G401 (cell line): ENCODE data around the gene NUP153. TPM values are rescaled to one million over a fixed set of nuclear protein-coding genes. Genes with fewer than 3 reads are reported as not detected.
A peak's percentile ranks its signal among the peaks of the same experiment; 100 is the strongest.
"Not testable (repeated sequence)": the region's sequence is repeated elsewhere in the genome, so short reads cannot be mapped to it uniquely, and the experiment has no call there.

Experiments used
- DNase-seq: peaks from one replicate; pipeline ENCODE4 v3.0.0-alpha.2; 2015; ENCODE audit warnings: low spot score
- in situ Hi-C: cut with HindIII; loops from 2 replicates; pipeline ENCODE4 v1.10.0; 2016; ENCODE audit warnings: low sequenced_read_pairs, mixed read lengths
- total RNA-seq: library from RNA; depleted of rRNA; stranded (reverse); fragments of >200 nt; shearing (Covaris generic); gene quantifications from 2 replicates; pipeline ENCODE4 v1.2.3, GENCODE V29; 2014; rRNA removed

Gene NUP153
- total RNA-seq, 1 experiment from 2014 or later: 42.6 TPM

- in situ Hi-C loops: no loop called here
These were observed 122.4 kb downstream of the NUP153 start for GRCh38 chr6:17584241-17584803.

GRCh38 chr6:17583811-17584210 is 122.9 kb downstream of the NUP153 start:
- in situ Hi-C loops: no loop called here
- DNase-seq: no peak

More at GRCh38 chr6:17584241-17584803, 122.4 kb downstream of the NUP153 start:
- peak; percentile 92 for DNase-seq

DNA sequence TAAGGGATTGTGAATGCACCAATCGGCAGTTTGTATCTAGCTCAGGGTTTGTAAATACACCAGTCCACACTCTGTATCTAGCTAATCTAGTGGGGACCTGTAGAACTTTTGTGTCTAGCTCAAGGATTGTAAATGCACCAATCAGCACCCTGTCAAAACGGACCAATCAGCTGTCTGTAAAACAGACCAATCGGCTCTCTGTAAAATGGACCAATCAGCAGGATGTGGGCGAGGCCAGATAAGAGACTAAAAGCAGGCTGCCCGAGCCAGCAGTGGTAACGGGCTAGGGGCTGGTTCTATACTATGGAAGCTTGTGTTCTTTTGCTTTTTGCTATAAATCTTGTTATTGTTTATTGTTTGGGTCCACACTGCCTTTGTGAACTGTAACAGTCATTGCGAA is 125.4 kb downstream of the NUP153 start:
- in situ Hi-C loops: not testable (repeated sequence)
- DNase-seq: peak; percentile 27

DNA sequence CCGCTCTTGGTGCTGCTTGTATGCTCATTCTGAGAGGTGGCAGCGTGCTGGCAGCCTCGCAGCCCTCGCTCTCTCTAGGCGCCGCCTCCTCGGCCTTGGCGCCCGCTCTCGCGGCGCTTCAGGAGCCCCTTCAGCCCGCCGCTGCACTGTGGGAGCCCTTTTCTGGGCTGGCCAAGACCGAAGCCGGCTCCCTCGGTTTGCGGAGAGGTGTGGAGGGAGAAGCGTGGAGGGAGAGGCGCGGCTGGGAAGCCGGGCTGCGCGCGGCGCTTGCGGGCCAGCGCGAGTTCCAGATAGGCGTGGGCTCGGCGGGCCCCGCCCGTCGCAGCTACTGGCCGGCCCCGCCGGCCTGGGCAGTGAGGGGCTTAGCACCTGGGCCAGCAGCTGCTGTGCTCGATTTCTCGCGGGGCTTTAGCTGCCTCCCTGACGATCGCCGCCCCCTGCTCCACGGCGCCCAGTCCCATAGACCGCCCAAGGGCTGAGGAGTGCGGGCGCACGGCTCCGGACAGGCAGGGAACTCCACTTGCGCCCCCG is 126.1 kb downstream of the NUP153 start:
- peak; percentile 69 for DNase-seq
- in situ Hi-C loops: no loop called here

GRCh38 chr6:17577059-17577458 is 129.7 kb downstream of the NUP153 start:
- in situ Hi-C loops: no loop called here
- no peak for DNase-seq

DNA sequence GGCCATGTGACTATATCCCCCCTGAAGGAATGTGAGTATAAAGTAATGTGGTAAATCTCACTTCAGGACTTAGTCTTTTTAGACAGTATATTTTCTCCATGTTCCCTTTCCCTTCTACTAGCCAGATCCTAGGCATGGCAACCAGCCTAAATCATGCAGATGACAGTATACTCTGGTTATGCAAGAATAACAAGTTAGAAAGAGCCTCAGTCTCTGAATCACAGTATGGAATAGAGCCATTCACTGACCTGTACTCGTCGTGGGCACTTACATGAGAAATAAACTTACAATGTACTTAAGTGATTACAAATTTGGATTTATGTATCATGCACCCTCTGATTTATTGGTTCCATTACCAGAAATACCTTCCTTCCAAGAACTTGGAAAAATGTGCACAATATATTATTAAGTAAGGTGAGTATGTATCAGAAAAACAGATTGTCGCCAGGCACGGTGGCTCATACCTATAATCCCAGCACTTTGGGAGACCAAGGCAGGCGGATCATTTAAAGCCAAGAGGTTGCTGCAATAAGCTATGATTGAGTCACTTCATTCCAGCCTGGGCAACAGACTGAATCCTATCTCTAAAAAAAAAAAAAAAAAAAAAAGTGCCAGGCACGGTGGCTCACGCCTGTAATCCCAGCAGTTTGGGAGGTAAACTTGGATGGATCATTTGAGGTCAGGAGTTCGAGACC is 131.7 kb downstream of the NUP153 start:
- DNase-seq: no peak
- in situ Hi-C loops: no loop called here

- in situ Hi-C loops: no loop called here
- no peak for DNase-seq
These were observed 141.3 kb downstream of the NUP153 start for GRCh38 chr6:17565399-17565798.

Other genes with a start within 250 kb of the NUP153 start
- gene FAM8A1, start 106.6 kb downstream of the NUP153 start, total RNA-seq: 11.1 and 12.1 TPM in 2 replicates